ENCODE data around the gene CEP72. TPM values are rescaled to one million over a fixed set of nuclear protein-coding genes. Genes with fewer than 3 reads are reported as not detected.

Gene CEP72
- total and polyA plus RNA-seq, 2 experiments from 2014 or later, result 3.2 to 4.2 TPM

- Histone ChIP-seq H3K9me2 (replicated peaks; ENCODE audit: insufficient read depth) (no peaks in the 10 kb centered on the region), H3K9me3 (ENCODE audit: low read depth) (no peaks in the 10 kb centered on the region), H3K4me1 (ENCODE audit: insufficient read depth) (no peaks in the 10 kb centered on the region), H2AFZ (no peak overlapping the region), H4K20me1 (ENCODE audit: insufficient read depth, poor library complexity, severe bottlenecking) (no peaks in the 10 kb centered on the region), H3K4me3 (no peak overlapping the region), H3K27ac (no peak overlapping the region), H3K4me2 (no peak overlapping the region), H3K79me2 (no peaks in the 10 kb centered on the region), H3K27me3 (no peaks in the 10 kb centered on the region), H3K36me3 (replicated peaks; ENCODE audit: insufficient read depth, low read depth) (no peaks in the 10 kb centered on the region)
- 87% methylated on average over 20 of the region's 20 CpGs for WGBS (ENCODE audit: low lambda C conversion rate, missing lambda C conversion rate)
- TF ChIP-seq CTCF (IDR thresholded peaks at IDR 0.05; ENCODE audit: poor library complexity) (no peak), EZH2 (IDR thresholded peaks at IDR 0.05; ENCODE audit: borderline replicate concordance) (no peak), EZH2phosphoT487 (IDR thresholded peaks at IDR 0.05; ENCODE audit: low read depth, severe bottlenecking, unreplicated experiment) (no peak)
- DNase-seq (ENCODE audit: low spot score), result no peak
Observed at GRCh38 chr5:633501-633955, 21.4 kb downstream of the CEP72 start.

GRCh38 chr5:634191-634590, 22.1 kb downstream of the CEP72 start:
- H4K20me1 ChIP-seq (ENCODE audit: insufficient read depth, poor library complexity, severe bottlenecking), result no peaks in the 10 kb centered on the region
- H3K9me2 ChIP-seq (replicated peaks; ENCODE audit: insufficient read depth), result no peaks in the 10 kb centered on the region
- no peaks in the 10 kb centered on the region for H3K36me3 ChIP-seq (replicated peaks; ENCODE audit: insufficient read depth, low read depth)
- H3K9me3 ChIP-seq (ENCODE audit: low read depth), result no peaks in the 10 kb centered on the region
- no peak for DNase-seq (ENCODE audit: low spot score)
- H3K4me1 ChIP-seq (ENCODE audit: insufficient read depth), result no peaks in the 10 kb centered on the region
- no peak overlapping the region for H3K27ac ChIP-seq
- H3K4me3 ChIP-seq, result no peak overlapping the region
- no peaks in the 10 kb centered on the region for H3K79me2 ChIP-seq
- TF ChIP-seq EZH2 (IDR thresholded peaks at IDR 0.05; ENCODE audit: borderline replicate concordance), result no peak
- TF ChIP-seq CTCF (IDR thresholded peaks at IDR 0.05; ENCODE audit: poor library complexity), result no peak
- no peak for TF ChIP-seq EZH2phosphoT487 (IDR thresholded peaks at IDR 0.05; ENCODE audit: low read depth, severe bottlenecking, unreplicated experiment)
- no peak overlapping the region for H3K4me2 ChIP-seq
- WGBS (ENCODE audit: low lambda C conversion rate, missing lambda C conversion rate), result 92% methylated on average over 12 of the region's 12 CpGs
- no peaks in the 10 kb centered on the region for H3K27me3 ChIP-seq
- H2AFZ ChIP-seq, result no peak overlapping the region

- Histone ChIP-seq H3K4me2 (no peak overlapping the region), H3K36me3 (replicated peaks; ENCODE audit: insufficient read depth, low read depth) (no peaks in the 10 kb centered on the region)
- 96% methylated on average over 18 of the region's 18 CpGs for WGBS (ENCODE audit: low lambda C conversion rate, missing lambda C conversion rate)
Observed at GRCh38 chr5:635306-636055, 23.3 kb downstream of the CEP72 start.

More at GRCh38 chr5:635306-636055, 23.3 kb downstream of the CEP72 start:
- Histone ChIP-seq H3K4me1 (ENCODE audit: insufficient read depth) (no peaks in the 10 kb centered on the region), H3K4me3 (no peak overlapping the region), H3K9me3 (ENCODE audit: low read depth) (no peaks in the 10 kb centered on the region), H3K27me3 (no peaks in the 10 kb centered on the region), H3K9me2 (replicated peaks; ENCODE audit: insufficient read depth) (no peaks in the 10 kb centered on the region), H3K79me2 (no peaks in the 10 kb centered on the region), H2AFZ (no peak overlapping the region), H3K27ac (no peak overlapping the region), H4K20me1 (ENCODE audit: insufficient read depth, poor library complexity, severe bottlenecking) (no peaks in the 10 kb centered on the region)
- TF ChIP-seq CTCF (IDR thresholded peaks at IDR 0.05; ENCODE audit: poor library complexity), result no peak
- TF ChIP-seq EZH2 (IDR thresholded peaks at IDR 0.05; ENCODE audit: borderline replicate concordance), result no peak
- TF ChIP-seq EZH2phosphoT487 (IDR thresholded peaks at IDR 0.05; ENCODE audit: low read depth, severe bottlenecking, unreplicated experiment), result no peak
- no peak for DNase-seq (ENCODE audit: low spot score)

Measured in hepatocyte (in vitro differentiated cells).